ENCODE results near the gene KCNT1.

- no peak for TF ChIP-seq EZH2phosphoT487 (IDR thresholded peaks at IDR 0.05; ENCODE audit: low read depth)
- TF ChIP-seq, protein P1, sequence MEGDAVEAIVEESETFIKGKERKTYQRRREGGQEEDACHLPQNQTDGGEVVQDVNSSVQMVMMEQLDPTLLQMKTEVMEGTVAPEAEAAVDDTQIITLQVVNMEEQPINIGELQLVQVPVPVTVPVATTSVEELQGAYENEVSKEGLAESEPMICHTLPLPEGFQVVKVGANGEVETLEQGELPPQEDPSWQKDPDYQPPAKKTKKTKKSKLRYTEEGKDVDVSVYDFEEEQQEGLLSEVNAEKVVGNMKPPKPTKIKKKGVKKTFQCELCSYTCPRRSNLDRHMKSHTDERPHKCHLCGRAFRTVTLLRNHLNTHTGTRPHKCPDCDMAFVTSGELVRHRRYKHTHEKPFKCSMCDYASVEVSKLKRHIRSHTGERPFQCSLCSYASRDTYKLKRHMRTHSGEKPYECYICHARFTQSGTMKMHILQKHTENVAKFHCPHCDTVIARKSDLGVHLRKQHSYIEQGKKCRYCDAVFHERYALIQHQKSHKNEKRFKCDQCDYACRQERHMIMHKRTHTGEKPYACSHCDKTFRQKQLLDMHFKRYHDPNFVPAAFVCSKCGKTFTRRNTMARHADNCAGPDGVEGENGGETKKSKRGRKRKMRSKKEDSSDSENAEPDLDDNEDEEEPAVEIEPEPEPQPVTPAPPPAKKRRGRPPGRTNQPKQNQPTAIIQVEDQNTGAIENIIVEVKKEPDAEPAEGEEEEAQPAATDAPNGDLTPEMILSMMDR (IDR thresholded peaks at IDR 0.05; ENCODE audit: low read depth, low read length), result no peak
Measured at GRCh38 chr9:135753391-135754105, 51.6 kb downstream of the KCNT1 start.

Data from OCI-LY3 (cell line).